Loucy (cell line): ENCODE data around the gene SCD5.

Source experiments
- H2AFZ ChIP-seq: fragments of 200-600 bp; sonication (generic); 2 replicates; pipeline ENCODE4 v1.6.0; 2016; ENCODE audit warnings: antibody characterized with exemption, mild to moderate bottlenecking, low read length, moderate library complexity
- H3F3A ChIP-seq: fragments of 200-600 bp; 2 replicates; pipeline ENCODE4 v1.6.0; 2016; ENCODE audit warnings: antibody characterized with exemption, low read depth, mild to moderate bottlenecking
- H3K27me3 ChIP-seq: fragments of 200-600 bp; sonication (generic); 2 replicates; pipeline ENCODE4 v1.6.1; 2014; ENCODE audit warnings: low read length, mild to moderate bottlenecking; ENCODE audit not compliant: insufficient read depth, poor library complexity, severe bottlenecking
- H3K36me3 ChIP-seq: fragments of 200-600 bp; sonication (generic); 2 replicates; pipeline ENCODE4 v1.6.1; 2016; ENCODE audit warnings: low read length; ENCODE audit not compliant: insufficient read depth
- H3K4me1 ChIP-seq: fragments of 200-600 bp; sonication (generic); 2 replicates; pipeline ENCODE4 v1.5.1; 2014; ENCODE audit warnings: low read length, mild to moderate bottlenecking; ENCODE audit not compliant: insufficient read depth, poor library complexity, severe bottlenecking
- H3K4me2 ChIP-seq: fragments of 200-600 bp; sonication (generic); 2 replicates; pipeline ENCODE4 v1.6.0; 2014; ENCODE audit warnings: antibody characterized with exemption, low read length, low read depth, mild to moderate bottlenecking; ENCODE audit not compliant: poor library complexity, severe bottlenecking
- H3K4me3 ChIP-seq: fragments of 200-600 bp; sonication (generic); 2 replicates; pipeline ENCODE4 v1.5.1; 2014; ENCODE audit warnings: low read length, mild to moderate bottlenecking, mixed read lengths; ENCODE audit not compliant: poor library complexity, severe bottlenecking
- H3K79me2 ChIP-seq: fragments of 200-600 bp; sonication (generic); 2 replicates; pipeline ENCODE4 v1.6.1; 2014; ENCODE audit warnings: low read length; ENCODE audit not compliant: insufficient read depth
- H3K9ac ChIP-seq: fragments of 200-600 bp; sonication (generic); 2 replicates; pipeline ENCODE4 v1.6.0; 2014; ENCODE audit warnings: mild to moderate bottlenecking, low read depth, low read length, moderate library complexity; ENCODE audit not compliant: poor library complexity, severe bottlenecking
- H3K9me2 ChIP-seq: fragments of 200-600 bp; sonication (generic); replicated peaks from 2 replicates; pipeline ENCODE4 v1.6.1; 2016; ENCODE audit warnings: low read depth, low read length, mixed read lengths
- H3K9me3 ChIP-seq: fragments of 200-600 bp; sonication (generic); 2 replicates; pipeline ENCODE4 v1.6.1; 2014; ENCODE audit warnings: mild to moderate bottlenecking, antibody characterized with exemption, low read length, low read depth; ENCODE audit not compliant: insufficient read depth
- H4K20me1 ChIP-seq: fragments of 200-600 bp; sonication (generic); 2 replicates; pipeline ENCODE4 v1.6.0; 2014; ENCODE audit warnings: antibody characterized with exemption, low read length, mild to moderate bottlenecking; ENCODE audit not compliant: insufficient read depth, poor library complexity, severe bottlenecking
- CTCF ChIP-seq: fragments of 200-600 bp; sonication (generic); conservative IDR thresholded peaks from 2 replicates; pipeline ENCODE4 v1.5.1; 2014; ENCODE audit warnings: mild to moderate bottlenecking, antibody characterized with exemption, low read length
- EZH2phosphoT487 ChIP-seq: fragments of 200-600 bp; IDR thresholded peaks from 2 replicates; pipeline ENCODE4 v1.6.1; 2018; ENCODE audit warnings: antibody characterized with exemption, mild to moderate bottlenecking, moderate library complexity, borderline replicate concordance

The SCD5 gene

DNA sequence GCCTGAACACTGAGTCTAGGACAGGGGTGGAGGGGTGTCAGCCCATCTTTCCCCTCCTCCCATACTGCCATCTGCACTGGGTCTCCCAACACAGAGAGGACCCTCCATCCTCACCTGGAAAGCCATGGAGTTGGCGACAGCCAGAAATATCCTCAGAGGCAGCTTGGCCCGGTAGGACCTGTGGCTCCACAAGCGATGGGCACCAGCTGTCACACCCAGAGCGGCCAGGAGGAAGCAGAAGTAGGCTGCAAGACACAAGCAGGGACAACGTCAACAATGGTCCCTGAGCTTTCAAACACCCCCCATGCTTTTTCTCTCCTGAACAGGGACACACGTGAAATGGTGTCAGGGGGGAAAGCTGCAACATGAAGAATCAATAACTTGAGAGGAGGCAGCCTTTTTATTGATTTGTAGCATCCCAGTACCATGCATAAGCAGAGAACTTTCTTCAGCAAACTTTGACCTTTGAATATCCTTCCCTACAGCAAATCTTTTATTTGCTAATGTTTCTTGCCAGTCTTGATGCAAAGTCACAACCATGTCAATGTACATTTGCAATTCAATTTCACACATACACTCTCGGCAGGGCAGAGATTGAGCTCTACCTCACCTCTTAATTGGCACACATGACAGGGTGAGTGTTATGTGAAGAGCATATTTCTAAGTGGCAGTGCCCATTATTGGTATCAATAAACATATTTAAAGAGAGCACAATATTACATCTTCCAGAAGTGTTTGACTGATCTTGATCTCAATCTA, 93.2 kb downstream of the SCD5 start:
- Histone ChIP-seq H3K27me3 (no peaks in the 10 kb centered on the region), H3F3A (no peaks in the 10 kb centered on the region), H2AFZ (no peak overlapping the region), H4K20me1 (no peaks in the 10 kb centered on the region), H3K79me2 (no peaks in the 10 kb centered on the region), H3K4me2 (no peak overlapping the region), H3K4me1 (no peaks in the 10 kb centered on the region), H3K4me3 (no peak overlapping the region), H3K9me3 (no peaks in the 10 kb centered on the region), H3K36me3 (peaks cover 37% of the 10 kb centered on the region), H3K9me2 (no peaks in the 10 kb centered on the region), H3K9ac (no peak overlapping the region)
- TF ChIP-seq CTCF (no peak), EZH2phosphoT487 (no peak)

DNA sequence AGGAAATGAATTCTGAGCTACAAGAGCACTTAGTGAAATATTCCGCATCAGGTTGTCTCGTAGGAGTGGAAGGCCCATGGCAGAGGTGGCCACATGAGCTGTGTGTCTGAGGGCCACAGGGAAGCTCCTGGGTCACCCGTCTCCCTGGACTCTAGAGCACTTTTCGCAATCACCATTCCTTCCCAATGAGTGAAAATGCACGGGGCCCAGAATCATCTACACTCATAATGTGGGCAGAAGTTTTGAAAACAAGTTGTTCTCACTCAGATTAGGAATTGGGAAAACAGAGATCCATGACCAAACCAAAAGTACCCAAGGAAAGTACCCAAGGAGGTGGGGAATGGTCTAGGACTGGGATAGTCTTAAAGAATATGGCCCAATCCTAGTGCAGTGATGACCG, 94.4 kb downstream of the SCD5 start:
- H3K27me3 ChIP-seq, result no peaks in the 10 kb centered on the region
- no peaks in the 10 kb centered on the region for H4K20me1 ChIP-seq
- no peak for TF ChIP-seq EZH2phosphoT487
- TF ChIP-seq CTCF, result no peak
- H3K4me3 ChIP-seq, result no peak overlapping the region
- H3K9ac ChIP-seq, result no peak overlapping the region
- H3F3A ChIP-seq, result no peaks in the 10 kb centered on the region
- H3K79me2 ChIP-seq, result no peaks in the 10 kb centered on the region
- H2AFZ ChIP-seq, result no peak overlapping the region
- H3K9me2 ChIP-seq, result no peaks in the 10 kb centered on the region
- H3K4me2 ChIP-seq, result no peak overlapping the region
- H3K4me1 ChIP-seq, result no peaks in the 10 kb centered on the region
- no peaks in the 10 kb centered on the region for H3K9me3 ChIP-seq
- peaks cover 39% of the 10 kb centered on the region for H3K36me3 ChIP-seq

- H3K79me2 ChIP-seq, result no peaks in the 10 kb centered on the region
- no peak overlapping the region for H3K4me3 ChIP-seq
- no peaks in the 10 kb centered on the region for H3K4me1 ChIP-seq
- H3K27me3 ChIP-seq, result no peaks in the 10 kb centered on the region
- H3K9me3 ChIP-seq, result no peaks in the 10 kb centered on the region
- H3K36me3 ChIP-seq, result peaks cover 36% of the 10 kb centered on the region
- H4K20me1 ChIP-seq, result no peaks in the 10 kb centered on the region
- H3K4me2 ChIP-seq, result no peak overlapping the region
- no peak overlapping the region for H2AFZ ChIP-seq
- no peaks in the 10 kb centered on the region for H3K9me2 ChIP-seq
- no peaks in the 10 kb centered on the region for H3F3A ChIP-seq
- no peak for TF ChIP-seq CTCF
- no peak for TF ChIP-seq EZH2phosphoT487
- H3K9ac ChIP-seq, result no peak overlapping the region
Observed at GRCh38 chr4:82698412-82698811, 100.2 kb downstream of the SCD5 start.
